ENCODE results near the gene PPM1J. TPM values are rescaled to one million over a fixed set of nuclear protein-coding genes. Genes with fewer than 3 reads are reported as not detected.

PPM1J gene
- total RNA-seq, 2 donors from 2014 or later, result 1.1 to 1.2 TPM

DNA sequence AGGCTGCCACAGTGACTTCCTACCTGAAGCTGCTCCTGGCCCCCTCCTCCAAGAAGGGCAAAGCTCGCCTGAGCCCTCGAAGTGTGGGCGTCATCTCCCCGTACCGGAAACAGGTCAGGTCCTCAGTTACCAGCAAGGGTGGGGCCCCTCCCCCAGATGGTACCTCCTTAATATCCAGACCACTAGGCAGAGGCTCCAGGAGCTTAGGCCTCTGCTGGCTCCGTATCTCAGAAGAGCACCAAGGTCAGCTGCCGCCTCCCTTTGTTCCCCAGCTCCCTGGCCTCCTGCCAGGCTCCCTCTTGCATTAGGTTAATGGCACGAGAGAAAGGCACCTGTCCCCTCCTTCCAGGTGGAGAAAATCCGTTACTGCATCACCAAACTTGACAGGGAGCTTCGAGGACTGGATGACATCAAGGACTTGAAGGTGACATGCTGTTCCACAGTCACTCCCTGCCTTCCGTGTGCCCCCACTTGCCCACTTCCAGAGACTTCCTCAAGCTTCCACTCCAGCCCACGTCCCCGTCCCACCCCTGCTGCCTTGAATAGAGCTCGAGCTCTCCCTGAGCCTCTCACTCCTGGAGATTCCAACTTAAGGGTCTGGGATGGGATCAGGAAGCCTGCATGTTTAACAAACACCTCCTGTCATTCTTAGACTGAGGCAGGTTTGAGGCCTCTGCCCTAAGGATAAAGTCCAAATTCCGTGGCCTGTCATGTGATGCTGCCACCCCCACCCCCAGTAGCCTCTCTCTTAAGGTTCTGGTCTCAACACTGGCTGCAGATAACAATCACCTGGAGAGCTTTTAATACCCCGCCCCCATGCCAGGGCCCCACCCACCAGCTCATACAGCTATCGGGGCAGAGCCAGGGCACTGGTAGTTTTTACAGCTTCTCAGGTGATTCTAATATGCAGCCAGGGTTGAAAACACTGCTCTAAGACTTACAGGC, 16.5 kb downstream of the PPM1J start:
- peak; percentile 85 to 89 for DNase-seq
- intact Hi-C loops (cut with DNase I, micrococcal nuclease), result no loop called here
- ATAC-seq, result peak; percentile 76

DNA sequence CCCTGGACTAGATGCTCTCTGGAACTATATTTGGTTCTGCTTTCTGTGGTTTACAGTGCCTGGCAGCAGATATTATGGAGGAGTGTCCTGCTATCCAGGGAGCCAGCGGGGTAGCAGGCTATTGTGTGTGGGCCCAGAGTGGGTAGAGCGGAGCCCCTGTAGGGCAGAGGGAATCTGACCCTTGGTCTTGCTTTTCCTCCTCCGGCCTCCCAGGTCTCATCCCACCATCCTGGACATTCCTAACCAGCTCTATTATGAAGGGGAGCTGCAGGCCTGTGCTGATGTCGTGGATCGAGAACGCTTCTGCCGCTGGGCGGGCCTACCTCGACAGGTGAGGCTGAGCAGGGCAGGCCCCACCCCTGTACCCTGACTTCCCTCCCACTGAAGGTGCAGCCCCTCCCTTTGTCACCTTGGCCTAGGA, 17.3 kb downstream of the PPM1J start:
- intact Hi-C loops (cut with DNase I, micrococcal nuclease), result no loop called here
- DNase-seq, result no peak
- no peak for ATAC-seq

DNA sequence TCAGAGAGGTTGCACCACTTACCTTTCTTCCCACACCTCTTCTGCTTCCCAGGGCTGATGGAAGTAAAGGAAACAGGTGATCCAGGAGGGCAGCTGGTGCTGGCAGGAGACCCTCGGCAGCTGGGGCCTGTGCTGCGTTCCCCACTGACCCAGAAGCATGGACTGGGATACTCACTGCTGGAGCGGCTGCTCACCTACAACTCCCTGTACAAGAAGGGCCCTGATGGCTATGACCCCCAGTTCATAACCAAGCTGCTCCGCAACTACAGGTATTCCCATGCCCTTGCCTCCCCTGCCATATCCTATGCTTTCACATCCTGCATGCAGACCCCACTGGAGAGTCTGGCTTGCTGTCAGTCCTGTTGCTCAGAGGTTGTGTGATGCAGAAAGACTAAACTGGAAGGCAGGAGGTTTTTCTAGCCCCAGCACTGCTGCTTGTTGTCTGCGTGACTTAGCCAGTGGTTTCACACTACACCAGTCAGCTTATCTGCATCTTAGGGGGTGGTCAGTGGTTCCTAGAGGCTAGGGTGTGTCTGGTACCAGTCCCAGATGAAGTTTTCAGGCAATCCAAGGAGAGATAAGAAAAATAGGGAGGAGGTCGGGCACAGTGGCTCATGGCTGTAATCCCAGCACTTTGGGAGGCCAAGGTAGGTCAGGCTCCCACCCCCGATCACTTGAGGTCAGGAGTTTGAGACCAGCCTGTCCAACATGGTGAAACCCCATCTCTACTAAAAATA, 18.4 kb downstream of the PPM1J start:
- intact Hi-C loops (cut with DNase I, micrococcal nuclease), result no loop called here
- ATAC-seq, result no peak
- DNase-seq, result no peak

DNA sequence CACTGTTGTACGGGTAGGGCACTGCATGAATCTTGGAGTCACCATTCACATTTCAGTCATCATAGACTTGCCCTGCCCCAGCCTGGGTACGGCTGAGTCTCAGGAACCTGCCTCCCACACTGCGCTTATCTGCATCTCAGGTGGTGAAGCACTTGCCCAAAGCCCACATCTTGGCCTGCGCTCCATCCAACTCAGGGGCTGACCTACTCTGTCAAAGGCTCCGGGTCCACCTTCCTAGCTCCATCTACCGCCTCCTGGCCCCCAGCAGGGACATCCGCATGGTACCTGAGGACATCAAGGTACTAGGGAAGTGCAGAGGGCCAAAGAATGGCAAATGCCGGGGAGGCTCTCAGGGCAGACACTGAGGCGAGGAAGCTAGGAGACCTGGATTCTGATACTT, 19.9 kb downstream of the PPM1J start:
- DNase-seq (no peak), ATAC-seq (no peak)
- intact Hi-C loops (cut with DNase I, micrococcal nuclease), result no loop called here

DNA sequence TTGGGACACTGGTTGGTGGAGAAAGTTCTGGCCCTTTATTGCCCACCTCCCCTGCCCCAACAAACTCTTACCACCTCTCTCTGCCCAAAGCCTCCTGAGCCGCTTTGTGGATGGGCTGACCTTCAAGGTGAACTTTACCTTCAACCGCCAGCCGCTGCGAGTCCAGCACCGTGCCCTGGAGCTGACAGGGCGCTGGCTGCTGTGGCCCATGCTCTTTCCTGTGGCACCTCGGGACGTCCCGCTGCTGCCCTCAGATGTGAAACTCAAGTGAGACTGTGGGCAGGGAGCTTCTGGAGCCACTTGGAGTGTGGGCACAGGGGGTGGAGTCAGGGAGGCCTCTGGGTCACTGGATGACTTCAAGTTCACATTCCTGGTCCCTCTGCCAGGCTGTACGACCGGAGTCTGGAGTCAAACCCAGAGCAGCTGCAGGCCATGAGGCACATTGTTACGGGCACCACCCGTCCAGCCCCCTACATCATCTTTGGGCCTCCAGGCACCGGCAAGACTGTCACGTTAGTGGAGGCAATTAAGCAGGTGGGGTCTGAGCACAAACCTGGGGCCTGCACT, 20.7 kb downstream of the PPM1J start:
- intact Hi-C loops (cut with DNase I, micrococcal nuclease), result no loop called here
- ATAC-seq (no peak), DNase-seq (no peak)

DNA sequence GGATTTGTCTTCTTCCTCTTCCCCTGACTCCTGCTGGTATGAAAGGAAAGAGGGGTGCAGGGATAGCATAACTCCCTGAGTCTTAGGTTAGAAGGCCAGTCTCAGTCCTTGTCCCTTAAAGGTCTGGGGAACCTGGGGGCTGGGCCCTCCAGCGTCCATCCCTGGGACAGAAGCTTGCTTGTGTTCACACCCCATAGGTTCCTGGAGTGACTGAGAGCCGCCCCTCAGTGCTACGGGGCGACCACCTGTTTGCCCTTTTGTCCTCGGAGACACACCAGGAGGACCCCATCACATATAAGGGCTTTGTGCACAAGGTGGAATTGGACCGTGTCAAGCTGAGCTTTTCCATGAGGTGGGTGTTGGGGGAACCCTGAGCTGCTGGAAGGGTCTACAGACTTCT, 21.3 kb downstream of the PPM1J start:
- intact Hi-C loops (cut with DNase I, micrococcal nuclease), result no loop called here
- DNase-seq (no peak), ATAC-seq (no peak)

DNA sequence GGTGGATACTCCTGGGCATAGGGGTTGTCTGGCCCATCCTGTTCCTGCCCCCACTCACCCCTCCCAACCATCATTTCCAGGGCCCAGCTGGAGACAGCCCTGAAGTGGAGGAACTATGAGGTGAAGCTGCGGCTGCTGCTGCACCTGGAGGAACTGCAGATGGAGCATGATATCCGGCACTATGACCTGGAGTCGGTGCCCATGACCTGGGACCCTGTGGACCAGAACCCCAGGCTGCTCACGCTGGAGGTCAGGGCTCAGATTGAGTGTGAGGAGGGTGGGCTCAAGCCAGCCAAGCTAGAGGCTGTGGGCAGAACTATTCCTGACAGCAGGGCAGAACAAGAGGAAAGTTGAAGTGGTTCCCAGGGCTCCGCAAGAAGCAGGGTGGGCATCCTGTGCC, 22.5 kb downstream of the PPM1J start:
- intact Hi-C loops (cut with DNase I, micrococcal nuclease), result no loop called here
- ATAC-seq (no peak), DNase-seq (no peak)

DNA sequence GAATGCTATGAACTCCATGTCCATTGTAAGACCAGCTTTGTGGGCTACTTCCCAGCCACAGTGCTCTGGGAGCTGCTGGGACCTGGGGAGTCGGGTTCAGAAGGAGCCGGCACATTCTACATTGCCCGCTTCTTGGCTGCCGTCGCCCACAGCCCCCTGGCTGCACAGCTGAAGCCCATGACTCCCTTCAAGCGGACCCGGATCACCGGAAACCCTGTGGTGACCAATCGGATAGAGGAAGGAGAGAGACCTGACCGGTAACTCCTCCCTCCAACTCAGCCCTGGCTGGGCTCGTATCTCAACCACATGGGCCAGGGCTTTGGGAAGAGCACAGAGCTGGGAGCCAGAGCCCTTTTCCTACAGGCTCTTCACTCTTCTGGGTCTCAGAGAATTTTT, 25.3 kb downstream of the PPM1J start:
- ATAC-seq (no peak), DNase-seq (no peak)
- intact Hi-C loops (cut with DNase I, micrococcal nuclease), result no loop called here

DNA sequence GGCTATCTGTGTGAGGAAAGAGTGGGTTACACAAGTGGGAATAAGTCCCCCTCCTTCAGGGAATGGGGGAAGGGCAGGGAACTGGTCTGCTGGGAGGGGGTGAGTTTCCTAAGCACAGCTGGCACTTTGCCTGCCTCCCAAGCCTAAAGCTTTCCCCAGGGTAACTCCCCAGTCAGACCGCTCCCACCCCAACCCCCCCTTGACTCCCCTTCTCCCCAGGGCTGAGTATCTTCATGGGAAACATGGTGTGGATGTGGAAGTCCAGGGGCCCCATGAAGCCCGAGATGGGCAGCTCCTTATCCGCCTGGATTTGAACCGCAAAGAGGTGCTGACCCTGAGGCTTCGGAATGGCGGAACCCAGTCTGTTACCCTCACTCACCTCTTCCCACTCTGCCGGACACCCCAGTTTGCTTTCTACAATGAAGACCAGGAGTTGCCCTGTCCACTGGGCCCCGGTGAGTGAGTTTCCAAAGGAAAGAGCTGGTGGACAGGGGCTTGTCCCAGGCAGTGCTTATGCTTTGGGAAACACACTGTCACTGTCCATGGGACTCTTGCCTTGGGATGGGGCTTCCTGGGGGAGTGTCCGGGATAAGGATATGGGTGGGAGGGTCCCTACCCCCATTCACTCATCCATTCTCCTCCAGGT, 25.8 kb downstream of the PPM1J start:
- ATAC-seq, result no peak
- intact Hi-C loops (cut with DNase I, micrococcal nuclease), result no loop called here
- no peak for DNase-seq

DNA sequence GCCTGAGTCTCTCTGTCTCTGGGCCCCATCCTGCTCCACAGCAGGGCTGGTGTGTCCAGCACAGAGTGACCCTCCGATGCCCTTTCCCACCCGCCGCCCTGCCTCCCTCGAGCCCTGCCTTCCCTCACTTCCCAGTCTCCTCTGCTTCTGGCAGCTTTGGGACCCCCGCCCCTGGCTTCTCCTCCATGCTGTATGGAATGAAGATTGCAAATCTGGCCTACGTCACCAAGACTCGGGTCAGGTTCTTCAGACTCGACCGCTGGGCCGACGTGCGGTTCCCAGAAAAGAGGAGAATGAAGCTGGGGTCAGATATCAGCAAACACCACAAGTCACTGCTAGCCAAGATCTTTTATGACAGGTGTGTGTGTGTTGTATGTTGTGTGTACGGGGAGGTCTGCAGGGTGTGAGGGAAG, 26.3 kb downstream of the PPM1J start:
- intact Hi-C loops (cut with DNase I, micrococcal nuclease), result no loop called here
- no peak for DNase-seq
- ATAC-seq, result no peak

DNA sequence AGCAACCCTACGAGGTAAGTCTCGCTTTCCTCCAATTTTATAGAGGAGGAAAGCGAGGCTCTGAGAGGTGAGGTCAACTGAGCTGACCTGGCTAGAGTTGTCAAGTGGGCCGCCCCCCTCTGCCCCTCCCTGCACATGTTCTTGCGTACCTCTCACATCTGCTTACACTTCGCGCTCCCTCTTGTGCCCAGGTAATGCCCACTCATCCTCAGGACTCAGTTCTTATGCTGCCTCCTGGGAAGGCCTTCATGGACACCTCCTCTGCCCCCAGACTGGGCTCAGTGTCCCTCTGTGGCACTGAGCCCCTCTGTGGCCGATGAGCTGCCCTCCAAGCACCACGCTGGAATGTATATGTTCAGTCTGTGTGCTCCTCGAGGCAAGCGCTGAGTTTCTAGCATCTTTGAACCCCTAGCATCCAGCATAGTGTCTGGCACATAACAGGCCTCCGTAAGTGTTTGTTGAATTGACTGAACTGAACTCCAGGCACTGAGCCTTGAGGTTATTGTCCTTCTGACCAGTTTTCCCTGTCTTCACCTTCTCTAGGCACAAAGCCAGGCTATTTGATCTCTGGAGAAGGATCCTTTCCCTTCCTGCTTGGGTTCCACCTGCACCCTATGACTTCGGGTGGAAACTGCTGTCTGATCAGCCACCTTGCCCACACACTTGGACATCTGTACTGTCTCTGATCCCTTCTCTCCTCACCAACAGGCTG, 27.2 kb downstream of the PPM1J start:
- ATAC-seq (no peak), DNase-seq (no peak)
- intact Hi-C loops (cut with DNase I, micrococcal nuclease), result no loop called here

DNA sequence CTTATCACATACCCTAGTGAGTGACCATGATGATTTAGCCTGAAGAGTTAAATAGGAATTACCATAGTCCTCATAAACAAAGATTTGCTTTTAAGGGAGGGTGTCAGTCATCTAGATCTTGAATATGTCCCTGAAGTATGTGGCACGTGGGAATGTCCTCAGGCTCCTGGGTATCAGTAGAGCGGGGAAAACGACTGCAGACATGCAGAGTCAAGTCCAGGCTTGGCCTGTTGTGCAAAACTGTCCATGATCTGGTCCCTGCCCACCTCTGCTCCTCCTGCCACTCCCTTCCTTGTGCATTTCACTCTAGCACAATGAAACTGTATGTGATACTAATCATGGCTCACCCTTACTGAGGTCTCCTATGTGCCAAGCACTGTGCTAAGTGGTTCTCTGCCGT, 27.8 kb downstream of the PPM1J start:
- no peak for DNase-seq
- no peak for ATAC-seq
- intact Hi-C loops (cut with DNase I, micrococcal nuclease), result no loop called here

DNA sequence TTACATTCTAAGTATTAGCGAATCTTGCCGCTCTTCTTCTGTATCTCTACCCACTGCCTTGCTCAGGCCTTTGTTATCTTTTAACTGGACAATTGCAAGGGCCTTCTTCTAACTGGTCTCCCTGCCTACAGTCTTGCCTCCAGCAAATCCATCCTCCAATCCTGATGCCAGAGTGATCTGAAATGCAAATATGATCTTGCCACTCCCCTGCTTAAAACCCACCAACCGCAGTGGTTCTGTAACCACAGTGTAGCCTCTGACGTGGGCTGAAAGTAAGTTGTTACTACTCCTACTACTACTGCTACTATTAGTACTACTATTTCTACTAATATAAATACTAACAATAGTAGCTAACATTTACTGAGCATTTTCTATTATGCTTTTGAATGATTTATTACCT, 28.3 kb downstream of the PPM1J start:
- DNase-seq, result no peak
- no peak for ATAC-seq
- intact Hi-C loops (cut with DNase I, micrococcal nuclease), result no loop called here

DNA sequence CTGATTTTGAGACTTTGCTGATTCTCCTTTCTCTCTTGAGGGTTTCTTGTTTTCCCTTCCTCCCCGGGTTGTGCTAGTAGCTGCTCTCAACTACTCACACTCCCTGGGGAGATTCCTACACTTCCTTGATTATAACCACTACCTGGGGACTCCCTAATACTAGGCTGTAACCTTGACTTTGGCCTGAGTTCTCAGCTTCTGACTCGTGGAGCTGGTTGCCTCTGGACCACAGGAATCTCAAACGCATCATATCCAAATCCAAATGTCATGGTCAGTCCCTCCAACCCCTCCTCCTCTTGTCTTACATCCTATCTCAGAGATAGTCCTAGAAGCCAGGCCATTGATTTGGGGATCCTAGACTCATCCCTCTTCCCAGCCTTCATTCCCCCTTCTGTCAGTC, 28.7 kb downstream of the PPM1J start:
- intact Hi-C loops (cut with DNase I, micrococcal nuclease), result no loop called here
- ATAC-seq (no peak), DNase-seq (no peak)

DNA sequence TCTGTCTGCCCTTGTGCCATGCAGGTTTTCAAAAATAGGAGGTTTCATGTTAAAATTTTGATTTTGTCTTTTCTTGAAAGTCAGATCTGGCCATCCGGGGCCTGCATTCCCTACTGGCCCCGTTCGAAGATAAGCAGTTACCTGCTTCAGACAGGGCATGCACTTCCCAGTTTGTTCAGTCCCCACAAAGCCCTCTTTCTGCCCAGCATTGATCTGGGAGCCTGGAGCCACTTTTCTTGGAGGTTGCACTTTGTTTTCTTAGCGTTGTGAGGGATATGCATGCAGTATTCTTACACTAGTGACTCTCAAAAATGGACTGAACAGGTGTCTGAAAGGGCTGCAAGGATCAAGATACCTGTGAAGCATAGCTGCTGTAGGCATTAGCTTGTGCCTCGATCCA, 29.2 kb downstream of the PPM1J start:
- intact Hi-C loops (cut with DNase I, micrococcal nuclease), result no loop called here
- DNase-seq, result no peak
- no peak for ATAC-seq

DNA sequence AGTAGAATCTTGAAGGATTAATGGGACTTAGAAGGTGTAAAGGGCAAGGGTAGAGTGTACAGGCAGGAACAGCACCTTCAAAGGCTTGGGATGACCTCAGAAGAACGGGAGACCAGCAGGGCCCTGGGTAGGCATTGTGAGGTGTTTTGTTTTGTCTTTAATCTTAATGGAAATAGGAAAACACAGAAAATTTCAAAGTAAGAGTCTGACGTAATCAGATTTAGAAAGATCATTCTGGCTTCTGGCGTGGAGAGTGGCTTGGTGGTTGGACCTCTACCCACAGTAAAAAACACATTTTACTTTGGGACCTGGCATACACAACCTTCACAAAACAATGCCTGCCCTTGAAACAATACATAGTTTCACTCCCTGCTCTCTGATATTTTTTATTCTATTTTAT, 36.5 kb downstream of the PPM1J start:
- intact Hi-C loops (cut with DNase I, micrococcal nuclease), result loop anchor here in 1 of 2 donors (10.0 kb wide), 1 partner anchor 54 kb away; no protein-coding TSS in a partner anchor
- DNase-seq (no peak), ATAC-seq (no peak)

DNA sequence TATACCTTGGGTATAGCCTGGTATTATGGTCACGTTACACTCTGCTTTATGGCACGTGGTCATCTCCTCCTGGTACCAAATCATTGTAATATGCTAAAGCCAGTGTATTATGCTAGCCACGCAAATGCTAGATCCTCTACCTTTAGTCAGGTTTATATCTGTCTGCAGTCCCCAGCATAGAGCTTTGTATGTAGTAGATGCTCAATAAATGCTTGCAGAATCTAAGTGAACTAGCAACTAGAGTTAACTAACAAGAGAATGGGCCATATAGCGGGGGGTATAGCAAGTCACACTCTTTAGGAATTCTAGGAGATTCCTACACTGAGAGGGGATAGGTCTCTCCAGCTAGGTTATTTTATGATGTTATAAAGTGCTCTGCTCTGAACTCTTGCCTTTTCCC, 37.6 kb downstream of the PPM1J start:
- DNase-seq, result no peak
- intact Hi-C loops (cut with DNase I, micrococcal nuclease), result loop anchor here in 1 of 2 donors (10.0 kb wide), 1 partner anchor 53 kb away; no protein-coding TSS in a partner anchor
- no peak for ATAC-seq

DNA sequence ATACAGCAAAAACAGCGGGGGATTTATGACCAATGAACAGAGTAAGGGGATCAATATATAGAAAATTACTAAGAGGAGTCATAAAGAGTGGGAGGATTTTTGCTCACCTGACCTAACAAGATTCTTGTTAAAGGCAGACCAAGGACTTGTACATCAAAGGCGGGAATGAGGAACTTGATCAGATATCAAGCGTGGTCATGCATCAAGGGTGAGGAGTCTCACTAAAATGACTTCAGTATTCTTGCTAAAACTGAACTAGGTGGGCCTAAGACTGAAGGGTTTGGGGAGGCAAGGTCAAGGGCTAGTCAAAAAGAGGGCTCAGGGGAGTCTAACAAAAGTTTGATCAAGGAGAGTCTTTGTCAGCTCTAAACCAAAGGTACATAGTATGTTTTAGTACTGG, 38.6 kb downstream of the PPM1J start:
- intact Hi-C loops (cut with DNase I, micrococcal nuclease), result loop anchor here in 1 of 2 donors (10.0 kb wide), 1 partner anchor 52 kb away; no protein-coding TSS in a partner anchor
- ATAC-seq (no peak), DNase-seq (no peak)
